Testis (tissue), 3 donors: ENCODE measurements around the gene NOL4L. TPM values are rescaled to one million over a fixed set of nuclear protein-coding genes. Genes with fewer than 3 reads are reported as not detected.

ENCODE experiments used
- DNase-seq: peaks from one replicate; pipeline ENCODE4 v3.0.0-alpha.2; 2019
- H3K27ac ChIP-seq, 2 donors: fragments of 200-600 bp; sonication (generic); one replicate each; pipeline ENCODE4 v1.5.1; 2019
- H3K27me3 ChIP-seq: fragments of 200-600 bp; sonication (generic); one replicate; pipeline ENCODE4 v1.5.1; 2019
- H3K36me3 ChIP-seq: fragments of 200-600 bp; sonication (generic); one replicate; pipeline ENCODE4 v1.5.1; 2017; ENCODE audit warnings: low read depth; ENCODE audit errors: missing control alignments
- H3K4me1 ChIP-seq: fragments of 200-600 bp; sonication (generic); one replicate; pipeline ENCODE4 v1.5.1; 2019
- H3K4me3 ChIP-seq, 2 donors: fragments of 200-600 bp; sonication (generic); one replicate each; pipeline ENCODE4 v1.5.1; 2017 to 2019
- H3K9me3 ChIP-seq: fragments of 200-600 bp; sonication (generic); one replicate; pipeline ENCODE4 v1.5.1; 2017
- CTCF ChIP-seq, 3 experiments: fragments of 450-650 bp in 2 of 3; fragments of 200-600 bp in 1 of 3; sonication (generic) in 1 of 3; IDR thresholded peaks; one replicate each; pipeline ENCODE4 v1.5.1; 2016 to 2019; ENCODE audit warnings: antibody characterized with exemption in 3 of 3, mild to moderate bottlenecking in 2 of 3, moderate library complexity in 1 of 3
- POLR2A ChIP-seq: fragments of 450-650 bp; IDR thresholded peaks from one replicate; pipeline ENCODE4 v1.6.1; 2017; ENCODE audit warnings: antibody characterized with exemption, mild to moderate bottlenecking, moderate library complexity
- WGBS, 2 donors: methylation state at CpG; one replicate each; pipeline ENCODE4 v1.1.5; 2018; 5-methylcytosine and 5-hydroxymethylcytosine counted together
- intact Hi-C: fragments of 100-400 bp; cut with DNase I; formaldehyde crosslinking; loops from one replicate; pipeline ENCODE4 v1.15.1; 2023; ENCODE audit warnings: low total_unique reads
- polyA plus RNA-seq: library from polyadenylated mRNA; stranded (reverse); fragments of 350-450 nt; fragmentation: Illumina TruSeq; extraction: RNeasy Lipid Tissue Mini Kit (QIAGEN cat#74804); gene quantifications from one replicate; pipeline ENCODE4 v1.2.3, GENCODE V29; 2014; ENCODE audit warnings: low read depth, low replicate concordance; ENCODE audit not compliant: insufficient read depth
- total RNA-seq, 2 donors: library from RNA; depleted of rRNA; stranded (reverse); fragments of >200 nt; gene quantifications; one replicate each; pipeline ENCODE4 v1.2.3, GENCODE V29; 2016

NOL4L gene
- total and polyA plus RNA-seq, 3 donors from 2014 or later: 100.0 to 129 (median 115) TPM

GRCh38 chr20:32442630-32443373 lies 142.3 kb downstream of the NOL4L start:
- TF ChIP-seq POLR2A: no peak
- no peak for TF ChIP-seq CTCF (IDR thresholded peaks at IDR 0.05)
- no peaks in the 10 kb centered on the region for H3K36me3 ChIP-seq
- no peaks in the 10 kb centered on the region for H3K9me3 ChIP-seq
- no peaks in the 10 kb centered on the region for H3K27me3 ChIP-seq
- no peaks in the 10 kb centered on the region for H3K4me1 ChIP-seq
- no peak overlapping the region for H3K4me3 ChIP-seq
- WGBS, 2 donors: 70 to 80% methylated on average over 10 of the region's 10 CpGs
- H3K27ac ChIP-seq: no peak overlapping the region
- intact Hi-C loops: no loop called here
- DNase-seq: peak; percentile 6

GRCh38 chr20:32441638-32442037 lies 143.5 kb downstream of the NOL4L start:
- no peaks in the 10 kb centered on the region for H3K9me3 ChIP-seq
- H3K27me3 ChIP-seq: no peaks in the 10 kb centered on the region
- H3K36me3 ChIP-seq: no peaks in the 10 kb centered on the region
- H3K4me3 ChIP-seq: no peak overlapping the region
- intact Hi-C loops: no loop called here
- 93 to 95% methylated on average over 3 to 4 of the region's 4 CpGs for WGBS, 2 donors
- no peaks in the 10 kb centered on the region for H3K4me1 ChIP-seq
- no peak for DNase-seq
- no peak overlapping the region for H3K27ac ChIP-seq
- no peak for TF ChIP-seq POLR2A

GRCh38 chr20:32440758-32441078 lies 144.4 kb downstream of the NOL4L start:
- H3K9me3 ChIP-seq: no peaks in the 10 kb centered on the region
- H3K27me3 ChIP-seq: no peaks in the 10 kb centered on the region
- no peak for TF ChIP-seq POLR2A
- no peak for TF ChIP-seq CTCF (IDR thresholded peaks at IDR 0.05)
- H3K36me3 ChIP-seq: no peaks in the 10 kb centered on the region
- H3K27ac ChIP-seq: no peak overlapping the region
- no peaks in the 10 kb centered on the region for H3K4me1 ChIP-seq
- no peak overlapping the region for H3K4me3 ChIP-seq
- DNase-seq: no peak
- whole genome bisulfite sequencing, 2 donors: 94 to 96% methylated on average over 4 of the region's 4 CpGs
- intact Hi-C loops: no loop called here

GRCh38 chr20:32440069-32440757 lies 144.9 kb downstream of the NOL4L start:
- TF ChIP-seq POLR2A (no peak), CTCF (IDR thresholded peaks at IDR 0.05) (no peak)
- Histone ChIP-seq H3K9me3 (no peaks in the 10 kb centered on the region), H3K4me3 (no peak overlapping the region), H3K27me3 (no peaks in the 10 kb centered on the region), H3K27ac (no peak overlapping the region), H3K36me3 (no peaks in the 10 kb centered on the region), H3K4me1 (no peaks in the 10 kb centered on the region)
- no peak for DNase-seq
- WGBS, 2 donors: 78 to 97% methylated on average over 6 of the region's 6 CpGs
- intact Hi-C loops: no loop called here

- TF ChIP-seq CTCF (IDR thresholded peaks at IDR 0.05): no peak
- no peak for TF ChIP-seq POLR2A
- Histone ChIP-seq H3K9me3 (no peaks in the 10 kb centered on the region), H3K27me3 (no peaks in the 10 kb centered on the region), H3K36me3 (no peaks in the 10 kb centered on the region), H3K4me1 (no peaks in the 10 kb centered on the region), H3K4me3 (no peak overlapping the region), H3K27ac (no peak overlapping the region)
- intact Hi-C loops: no loop called here
- 81 to 86% methylated on average over 9 to 11 of the region's 11 CpGs for WGBS, 2 donors
- DNase-seq: peak; percentile 14
Measured at GRCh38 chr20:32439132-32439829, 145.9 kb downstream of the NOL4L start.
